HG03460 (cell line): ENCODE measurements around the gene TK1.

Experiments used
- ATAC-seq: cut with Tn5 transposase; IDR thresholded peaks from one replicate; pipeline ENCODE4 v1.9.1; 2021; ENCODE audit not compliant: unreplicated experiment

Gene TK1

DNA sequence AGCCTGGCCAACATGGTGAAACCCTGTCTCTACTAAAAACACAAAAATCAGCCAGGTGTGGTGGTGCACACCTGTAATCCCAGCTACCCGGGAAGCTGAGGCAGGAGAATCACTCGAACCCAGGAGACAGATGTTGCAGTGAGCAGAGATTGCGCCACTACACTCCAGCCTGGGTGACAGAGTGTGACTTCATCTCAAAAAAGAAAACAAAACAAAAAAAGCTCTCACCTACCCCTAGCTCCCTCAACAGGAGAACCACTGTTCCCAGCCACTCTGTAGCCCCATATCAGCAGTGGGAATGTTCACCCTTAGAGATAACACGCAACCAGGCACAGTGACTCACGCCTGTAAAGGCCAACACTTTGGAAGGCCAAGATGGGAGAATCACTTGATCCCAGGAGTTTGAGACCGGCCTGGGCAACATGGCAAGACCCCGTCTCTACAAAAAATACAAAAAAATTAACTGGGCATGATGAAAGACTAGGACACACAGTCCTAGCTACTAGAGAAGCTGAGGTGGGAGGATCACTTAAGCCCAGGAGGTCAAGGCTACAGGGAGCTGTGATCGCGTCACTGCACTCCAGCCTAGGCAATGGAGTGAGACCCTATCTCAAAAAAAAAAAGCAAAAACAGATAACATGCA is 50.9 kb downstream of the TK1 start:
- ATAC-seq, result no peak

DNA sequence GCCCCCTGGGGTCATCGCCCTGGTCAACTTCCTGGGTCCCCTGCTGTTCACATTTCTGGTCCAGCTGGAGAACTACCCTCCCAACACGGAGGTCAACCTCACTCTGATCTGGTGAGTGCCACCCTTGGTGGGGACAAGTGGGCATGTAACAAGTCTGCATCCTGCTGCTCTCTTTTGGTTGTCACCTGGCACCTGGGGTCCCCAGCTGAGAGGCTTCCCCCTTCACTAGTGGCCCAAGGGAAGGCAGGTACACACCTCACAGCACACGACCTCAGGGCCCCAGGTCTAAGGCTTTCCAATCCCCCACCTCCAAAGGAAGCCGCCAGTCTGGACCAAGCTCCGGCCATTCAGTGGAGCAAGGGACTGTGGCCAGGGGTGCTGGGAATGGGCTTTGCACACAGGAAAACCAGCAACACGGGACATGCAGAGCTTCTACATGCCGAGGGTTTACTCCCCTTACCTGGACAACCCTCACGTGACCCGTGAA is 51.9 kb downstream of the TK1 start:
- no peak for ATAC-seq

DNA sequence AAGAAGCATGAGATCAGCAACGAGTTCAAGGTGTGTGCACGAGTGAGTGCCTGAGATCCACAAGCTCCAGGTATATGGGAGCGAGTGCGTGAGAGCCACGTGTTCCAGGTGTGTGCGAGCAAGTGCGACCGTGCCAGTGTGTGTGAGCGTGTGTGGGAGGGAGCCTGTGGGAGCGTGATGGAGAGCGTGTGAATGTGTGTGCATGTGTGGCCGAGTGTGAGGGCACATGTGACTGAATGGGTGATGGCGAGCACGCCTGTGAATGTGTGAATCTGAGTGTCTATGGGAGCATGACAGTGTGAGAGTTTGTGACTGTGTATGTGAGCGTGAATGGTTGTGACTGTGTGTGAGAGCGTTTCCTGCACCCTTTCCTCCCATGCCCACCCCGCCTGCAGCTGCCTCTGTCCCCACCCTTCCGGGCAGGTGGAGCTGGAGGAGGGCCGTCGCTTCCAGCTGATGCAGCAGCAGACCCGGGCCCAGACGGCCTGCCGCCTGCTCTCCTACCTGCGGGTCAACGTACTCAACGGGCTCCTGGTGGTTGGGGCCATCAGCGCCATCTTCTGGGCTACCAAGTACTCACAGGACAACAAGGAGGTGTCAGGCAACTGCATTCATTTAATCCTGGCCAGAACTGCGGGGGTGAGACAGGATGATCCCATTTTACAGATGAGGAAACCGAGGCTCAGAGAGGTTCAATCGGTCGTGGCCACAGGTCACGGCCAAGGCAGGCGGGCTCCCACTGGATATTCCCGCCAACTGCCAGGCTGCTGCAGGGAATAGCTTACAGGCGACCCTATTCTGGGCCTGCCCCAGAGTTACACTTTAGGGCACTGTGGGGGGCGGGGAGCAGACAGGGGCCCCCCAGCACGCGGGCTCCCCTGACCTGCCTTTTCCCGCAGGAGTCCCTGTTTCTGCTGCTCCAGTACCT is 52.6 kb downstream of the TK1 start:
- ATAC-seq, result no peak

DNA sequence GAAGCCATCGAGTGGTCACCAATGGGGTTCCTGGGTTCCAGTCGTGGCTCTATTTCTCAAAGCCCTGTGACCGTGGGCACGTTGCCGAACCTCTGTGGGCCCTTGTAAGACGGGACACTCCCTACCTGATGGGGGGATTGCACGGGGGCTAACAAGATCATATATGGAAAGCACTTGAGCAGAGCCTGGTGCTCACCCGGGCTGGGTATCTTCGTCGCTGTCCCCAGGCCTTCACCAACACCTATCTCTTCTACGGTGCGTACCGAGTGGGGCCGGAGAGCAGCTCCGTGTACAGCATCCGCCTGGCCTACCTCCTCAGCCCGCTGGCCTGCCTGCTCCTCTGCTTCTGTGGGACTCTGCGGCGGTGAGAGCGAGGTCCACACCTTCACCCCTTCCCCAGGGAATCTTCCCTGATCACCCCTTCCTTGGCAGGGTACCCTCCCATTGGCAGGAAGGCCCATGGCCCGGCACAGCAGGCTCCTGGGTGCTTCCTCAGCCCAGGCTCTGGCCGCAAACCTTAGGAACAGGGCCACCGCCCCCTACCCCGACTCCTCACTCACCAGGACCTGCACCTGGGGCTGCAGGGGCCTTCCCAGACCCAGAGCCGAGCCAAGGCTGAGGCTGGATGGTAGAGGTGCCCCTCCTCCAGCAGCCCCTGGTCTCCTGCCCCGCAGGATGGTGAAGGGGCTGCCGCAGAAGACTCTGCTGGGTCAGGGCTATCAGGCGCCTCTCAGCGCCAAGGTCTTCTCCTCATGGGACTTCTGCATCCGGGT is 53.5 kb downstream of the TK1 start:
- no peak for ATAC-seq

DNA sequence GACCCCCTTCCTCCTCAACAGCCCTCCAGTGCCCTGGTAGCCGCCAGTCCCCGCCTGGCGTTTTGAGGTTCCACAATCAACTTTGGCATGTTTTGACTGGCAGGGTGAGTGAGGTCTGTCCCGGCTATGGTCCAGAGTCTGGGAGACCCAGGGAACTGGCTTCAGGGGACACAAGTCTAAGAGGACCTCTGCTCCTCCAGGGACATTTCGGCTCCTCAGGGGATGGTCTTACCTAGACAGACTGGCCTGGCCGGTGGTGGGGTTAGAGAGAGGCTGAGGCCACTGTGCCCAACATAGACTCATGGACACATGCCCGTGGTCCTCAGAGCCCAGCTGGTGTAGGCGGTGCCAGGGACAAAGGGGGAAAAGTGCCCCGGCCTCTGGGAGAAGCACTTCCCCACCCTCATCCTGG is 54.1 kb downstream of the TK1 start:
- ATAC-seq, result no peak

DNA sequence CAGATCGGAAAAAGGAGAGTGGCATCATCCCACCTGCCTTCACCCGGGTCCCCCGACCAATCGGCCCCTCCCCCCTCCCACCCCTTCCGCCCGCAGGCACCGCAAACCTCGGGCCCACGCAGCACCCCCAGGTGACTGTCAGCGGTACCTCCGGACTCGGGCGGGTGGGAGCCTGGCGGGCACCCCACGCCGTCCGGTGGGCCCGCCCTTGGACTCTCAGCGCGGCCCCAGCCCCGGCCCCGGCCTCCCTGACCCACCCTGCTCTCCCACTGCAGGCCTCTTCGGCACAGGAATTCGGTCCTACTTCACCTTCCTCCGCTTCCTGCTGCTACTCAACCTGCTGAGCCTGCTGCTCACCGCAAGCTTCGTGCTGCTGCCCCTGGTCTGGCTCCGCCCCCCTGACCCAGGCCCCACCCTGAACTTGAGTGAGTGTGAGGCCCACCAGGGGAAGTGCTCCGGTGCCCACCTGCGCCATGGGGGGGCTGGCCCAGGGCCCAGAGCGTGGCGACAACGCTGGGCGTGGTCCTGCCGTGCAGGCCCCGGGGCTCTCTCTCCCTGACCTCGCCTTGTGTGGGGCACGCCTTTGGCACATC is 54.7 kb downstream of the TK1 start:
- ATAC-seq, result no peak

DNA sequence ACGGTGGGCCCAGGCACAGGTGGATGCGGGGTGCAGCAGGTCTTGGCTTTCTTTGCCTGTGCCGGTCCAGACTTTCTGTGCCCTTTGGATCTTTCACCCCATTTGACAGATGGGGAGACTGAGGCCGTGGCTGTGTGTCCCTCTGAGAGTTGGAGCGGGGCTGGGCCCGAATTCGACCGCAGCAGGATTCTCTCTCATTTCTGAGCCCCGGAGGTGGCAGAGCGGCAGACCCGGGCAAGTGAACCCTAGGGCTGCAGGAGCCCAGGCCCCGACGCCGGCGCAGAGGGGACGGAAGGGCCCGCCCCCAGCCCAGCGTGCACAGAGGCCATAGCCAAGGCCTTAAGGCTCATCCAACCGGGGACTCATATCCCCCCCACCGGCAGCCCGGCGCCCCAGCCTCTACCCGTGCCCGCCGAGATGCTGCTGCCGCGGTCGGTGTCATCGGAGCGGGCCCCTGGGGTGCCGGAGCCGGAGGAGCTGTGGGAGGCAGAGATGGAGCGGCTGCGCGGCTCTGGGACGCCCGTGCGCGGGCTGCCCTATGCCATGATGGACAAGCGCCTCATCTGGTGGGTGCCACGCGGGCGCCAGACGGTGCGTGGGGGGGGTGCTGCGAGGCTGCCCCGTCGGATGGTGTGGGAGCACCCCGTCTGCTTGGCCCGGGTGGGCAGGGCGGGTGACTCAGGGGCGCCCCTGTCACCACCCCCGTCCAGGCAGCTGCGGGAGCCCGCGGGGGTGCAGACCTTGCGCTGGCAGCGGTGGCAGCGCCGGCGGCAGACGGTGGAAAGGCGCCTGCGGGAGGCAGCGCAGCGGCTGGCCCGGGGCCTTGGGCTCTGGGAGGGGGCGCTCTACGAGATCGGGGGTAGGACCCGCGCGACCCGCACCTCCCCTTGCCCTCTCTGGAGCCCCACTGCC is 55.4 kb downstream of the TK1 start:
- ATAC-seq, result no peak

DNA sequence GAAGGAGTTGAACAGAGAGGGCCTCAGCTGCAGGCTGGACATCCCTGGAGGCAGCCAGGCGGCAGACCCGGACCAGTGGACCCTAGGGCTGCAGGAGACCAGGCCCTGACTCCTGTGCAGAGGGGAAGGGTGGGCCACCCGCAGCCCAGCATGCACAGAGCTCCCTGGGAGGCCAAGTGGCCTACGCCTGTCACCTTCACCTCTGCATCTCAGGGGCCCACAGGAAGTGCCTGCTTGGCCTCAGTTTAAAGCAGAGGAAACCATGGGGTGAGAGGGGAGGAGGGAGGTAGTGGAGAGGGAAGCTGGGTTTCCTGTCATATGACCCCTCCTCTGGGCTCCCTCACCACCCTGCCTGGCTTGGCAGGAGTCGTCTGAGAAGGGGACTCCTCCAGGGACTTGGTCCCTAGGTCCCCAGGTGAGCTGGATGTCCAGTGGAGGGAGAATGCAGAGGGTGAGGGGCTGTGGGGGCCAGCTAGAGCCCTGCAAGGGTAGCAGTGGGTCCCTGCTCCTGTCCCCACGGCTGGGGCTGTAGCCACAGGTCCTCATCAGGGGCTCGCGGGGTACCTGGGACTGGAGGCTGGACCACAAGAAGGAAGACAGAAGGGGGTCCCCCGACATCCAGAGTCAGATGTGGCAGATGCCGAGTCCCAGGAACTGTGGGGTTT is 56.3 kb downstream of the TK1 start, which contains the start of gene TMC8:
TSS of gene TMC8 (plus strand) at position 335 of the 665 bp plus-strand sequence. CDS start 818 bp downstream, outside the sequence.
- no peak for ATAC-seq

DNA sequence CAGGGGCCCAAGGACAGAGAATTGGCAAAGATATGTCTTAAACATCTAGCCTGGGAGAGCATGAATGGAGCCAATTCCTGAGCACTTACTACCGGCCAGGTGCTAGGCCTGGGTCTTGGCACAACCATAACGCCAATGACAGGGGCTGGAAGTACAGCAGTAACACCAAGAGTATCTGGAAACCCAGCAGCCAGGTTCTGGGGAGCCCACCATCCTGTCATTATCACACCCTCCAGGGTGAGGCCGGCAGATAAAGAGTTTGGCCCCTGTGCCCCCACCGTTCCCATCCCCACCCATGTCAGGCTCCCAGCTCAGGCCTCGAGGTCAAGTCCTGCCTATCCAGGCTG is 56.8 kb downstream of the TK1 start:
- no peak for ATAC-seq

DNA sequence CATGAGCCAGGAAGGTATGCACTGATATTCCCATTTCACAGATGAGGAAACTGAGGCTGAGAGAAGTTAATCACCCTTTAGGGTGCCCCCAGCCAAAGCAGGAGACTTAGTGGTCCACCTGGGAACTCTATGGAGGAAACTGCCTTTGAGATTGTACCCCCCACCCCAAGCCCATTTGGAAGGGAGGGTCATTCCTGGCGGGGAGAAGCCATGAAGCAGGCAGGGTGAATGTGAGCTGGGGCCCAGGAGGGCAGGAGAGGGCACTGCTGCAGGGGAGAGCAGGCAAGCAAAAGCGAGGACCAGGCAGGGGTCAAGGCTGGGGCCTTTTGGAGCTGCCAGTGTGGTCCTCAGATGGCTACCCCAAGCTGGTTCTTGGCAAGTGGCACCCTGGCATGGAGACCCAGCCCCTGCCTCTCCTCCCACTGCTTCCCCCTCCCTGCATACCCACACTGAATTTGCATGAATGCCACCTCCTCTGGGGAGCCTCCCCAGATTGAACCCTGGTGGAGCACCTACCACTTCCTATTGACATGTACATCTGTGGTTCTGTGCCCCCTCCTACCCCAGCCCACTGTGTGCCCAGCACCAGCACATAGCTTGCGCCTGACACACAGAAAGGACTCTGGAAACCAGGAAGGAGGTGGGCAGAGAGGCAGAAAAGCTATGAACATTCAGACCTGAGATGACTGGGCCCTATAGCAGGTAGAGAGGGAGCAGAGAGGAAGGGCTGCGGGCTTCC is 57.3 kb downstream of the TK1 start:
- no peak for ATAC-seq

DNA sequence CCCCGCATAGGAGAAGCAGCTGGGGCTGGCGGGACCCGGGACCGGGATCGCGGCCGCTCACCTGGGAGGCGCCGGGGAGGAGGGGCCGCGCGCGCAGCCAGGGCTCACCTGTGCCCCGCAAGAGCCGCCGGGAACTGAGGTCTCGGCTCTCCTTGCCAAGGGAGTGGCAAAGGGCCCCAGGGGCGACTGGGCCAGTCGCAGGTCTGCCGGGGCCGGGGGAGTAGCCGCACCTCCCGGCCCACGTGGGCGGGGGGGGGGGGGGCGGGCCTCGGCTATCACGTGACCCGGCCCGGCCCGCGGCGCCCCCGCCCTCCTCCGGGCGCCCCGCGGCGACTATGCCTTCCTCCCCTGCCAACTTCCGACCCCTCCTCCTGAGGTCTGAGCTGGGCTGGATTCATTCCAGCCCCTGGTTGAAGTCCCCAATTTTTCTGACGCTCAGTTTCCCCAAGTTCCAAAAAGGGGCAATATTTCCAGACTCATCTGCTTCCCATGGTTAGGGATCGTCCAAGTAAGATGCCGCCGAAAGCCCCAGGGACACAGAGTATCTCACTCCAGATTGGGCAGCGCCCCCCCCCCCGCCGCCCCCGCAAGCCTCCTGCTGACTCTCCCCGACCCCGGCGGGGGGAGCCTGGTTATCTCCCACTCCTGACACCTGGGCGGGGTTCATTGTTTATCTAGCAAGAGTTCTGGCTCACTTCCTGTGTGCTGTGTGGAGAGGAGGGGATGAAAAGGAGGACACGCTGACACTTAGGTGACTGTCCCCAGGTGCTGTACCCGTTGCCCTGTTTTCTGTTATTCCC is 58.1 kb downstream of the TK1 start, which contains the start of gene TMC6:
TSS of gene TMC6 (minus strand) at position 205 of the 800 bp plus-strand sequence. CDS start 1,923 bp downstream, outside the sequence.
- ATAC-seq, result no peak

DNA sequence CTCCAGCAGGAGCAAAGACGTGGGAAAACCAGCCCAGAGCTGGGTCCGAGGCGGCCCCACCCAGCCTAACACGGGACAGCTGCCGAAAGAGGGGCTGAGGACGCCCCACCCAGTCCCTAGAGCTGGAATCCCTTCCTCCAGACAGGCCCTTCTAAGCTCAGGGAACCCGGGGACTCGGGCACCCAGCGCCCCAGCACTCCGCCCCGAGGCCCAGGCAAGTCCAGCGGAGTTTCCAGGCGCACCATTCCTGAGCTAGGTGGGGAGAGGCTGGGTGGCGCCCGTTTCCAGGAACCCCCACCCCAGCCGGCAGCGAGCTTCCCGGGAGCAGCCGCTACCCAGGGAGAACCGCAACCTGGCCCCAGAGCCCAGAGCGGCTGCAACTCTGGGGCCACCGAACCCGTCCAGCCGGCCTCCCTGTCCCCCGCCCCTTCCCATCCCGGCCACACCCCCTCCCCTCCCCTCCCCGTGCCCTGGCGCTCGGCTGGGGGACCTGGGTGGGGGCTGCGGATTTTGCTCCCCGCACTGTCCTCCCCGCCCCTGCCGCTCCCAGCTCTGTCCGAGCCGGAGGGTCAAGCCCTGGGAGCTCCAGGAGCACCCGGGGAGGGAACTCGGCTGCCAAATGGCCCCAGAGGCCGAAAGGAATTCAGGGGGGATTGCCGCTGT is 58.8 kb downstream of the TK1 start:
- ATAC-seq, result no peak

DNA sequence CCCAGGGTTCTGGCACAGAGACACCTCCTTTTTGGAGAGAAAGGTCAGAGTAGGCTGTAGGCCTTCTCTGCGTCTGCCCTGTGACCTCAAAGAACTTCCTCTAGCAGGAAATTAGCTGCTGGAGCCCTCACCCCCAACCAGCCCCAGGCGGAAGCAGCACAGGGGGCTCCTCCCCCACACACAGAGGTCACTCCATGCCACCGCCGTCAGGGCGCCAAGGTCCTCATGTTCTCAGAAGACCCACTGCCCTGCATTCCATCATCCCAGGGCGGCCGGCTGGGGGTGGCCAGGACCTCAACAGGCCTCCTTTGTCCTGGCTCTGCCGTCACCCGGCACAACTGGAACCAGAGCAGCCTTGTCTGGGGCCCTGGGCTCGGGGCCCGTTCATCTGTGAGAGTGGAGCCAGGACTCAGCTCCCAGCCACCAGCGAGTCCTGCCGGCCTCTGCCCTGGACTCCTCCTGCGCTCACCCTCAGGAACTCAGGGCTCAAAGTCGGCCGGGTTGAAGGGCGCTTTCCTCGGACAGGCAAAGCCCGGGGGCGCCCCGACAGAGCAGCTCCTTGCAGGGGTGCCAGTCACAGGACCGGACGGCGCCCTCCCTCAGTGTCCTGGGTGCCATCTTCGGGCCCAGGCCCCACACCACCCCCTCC is 59.5 kb downstream of the TK1 start:
- no peak for ATAC-seq

DNA sequence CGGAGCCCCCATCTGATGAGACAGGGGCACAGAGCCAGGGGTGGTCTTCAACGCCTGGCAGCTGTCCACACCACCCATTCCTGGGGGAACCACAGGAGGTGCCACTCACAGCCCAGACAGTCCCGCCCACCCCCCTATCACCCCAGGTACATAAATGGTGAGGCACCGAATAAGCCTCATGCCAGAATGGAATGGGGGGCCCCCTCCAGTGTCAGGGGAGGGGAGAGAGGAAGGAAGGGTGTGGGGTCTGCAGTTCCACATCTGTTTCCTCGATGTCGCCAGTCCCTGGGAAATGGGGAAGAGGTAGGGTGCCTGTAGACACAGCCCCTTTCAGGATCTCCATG is 60.0 kb downstream of the TK1 start:
- ATAC-seq, result no peak

DNA sequence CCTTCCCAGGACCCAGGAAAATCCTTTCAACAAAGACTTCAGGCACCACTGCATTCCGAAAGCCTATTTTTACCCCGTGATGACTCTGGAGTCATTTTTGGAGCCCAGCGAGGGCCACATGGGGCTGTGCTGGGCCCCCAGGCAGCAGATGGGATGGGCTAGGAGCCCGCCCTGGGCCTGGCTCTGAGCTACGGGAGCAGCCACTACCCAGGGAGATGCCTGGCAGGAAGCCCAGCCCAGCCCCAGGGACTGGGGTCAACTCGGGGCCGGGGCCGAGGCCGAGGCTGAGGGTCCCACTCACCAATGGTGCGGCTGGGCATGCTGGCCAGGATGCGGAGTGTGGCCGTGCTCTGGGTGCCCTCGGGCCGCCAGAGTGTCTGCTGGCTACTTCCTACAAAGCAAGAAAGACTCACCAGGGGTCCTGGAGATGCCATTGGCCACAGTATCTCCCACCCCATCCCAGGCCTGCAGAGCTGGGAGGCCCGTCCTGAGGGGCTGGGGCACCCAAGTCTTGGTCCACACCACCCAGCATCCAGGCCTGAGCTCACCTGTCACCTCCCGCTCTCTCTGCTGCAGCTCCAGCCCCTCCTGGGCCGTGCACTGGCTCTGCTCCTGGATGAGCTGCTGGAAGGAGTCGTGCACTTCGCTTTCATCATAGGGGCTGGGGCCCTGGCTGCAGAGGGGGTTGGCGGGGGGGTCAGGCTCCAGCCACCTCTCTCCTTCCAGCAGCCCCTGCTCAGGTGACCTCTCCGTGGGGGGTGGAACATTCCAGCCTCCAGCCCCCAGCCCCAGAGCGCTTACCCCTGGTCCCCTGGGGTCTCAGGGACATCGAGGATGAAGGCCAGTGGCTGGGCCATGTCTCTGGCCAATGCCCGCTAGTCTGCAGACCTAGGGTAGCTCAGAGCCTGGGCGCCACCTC is 60.6 kb downstream of the TK1 start:
- ATAC-seq, result no peak
